HCT116 (cell line): ENCODE data around the gene ZNF552. TPM values are rescaled to one million over a fixed set of nuclear protein-coding genes. Genes with fewer than 3 reads are reported as not detected.
A peak's percentile ranks its signal among the peaks of the same experiment; 100 is the strongest.
"Not testable (repeated sequence)": the region's sequence is repeated elsewhere in the genome, so short reads cannot be mapped to it uniquely, and the experiment has no call there.

Experiments
- ATAC-seq: fragments of 200-7000 bp; cut with Tn5 transposase; 2 replicates; pipeline ENCODE4 v1.9.1; 2020; ENCODE audit warnings: mild to moderate bottlenecking, moderate library complexity
- Bru-seq: library from RNA; stranded (reverse); fragments of 400-500 nt; gene quantifications from one replicate; lab custom pipeline; 2021; lab: Mats Ljungman, UMichigan
- BruChase-seq, 2 experiments: library from RNA; stranded (reverse); fragments of 400-500 nt; gene quantifications; one replicate each; lab custom pipeline; 2021; lab: Mats Ljungman, UMichigan
- BruUV-seq: library from RNA; stranded (reverse); fragments of 400-500 nt; replicated peaks from 2 replicates; lab custom pipeline; 2021; lab: Mats Ljungman, UMichigan
- CTCF ChIA-PET: fragments of 300-600 bp; sonication (Branson Sonifier 250); formaldehyde crosslinking; loops from one replicate; lab custom pipeline; 2021; ENCODE audit warnings: antibody characterized with exemption; lab: Charles Lee
- POLR2A ChIA-PET: fragments of 300-600, 350-600 bp; sonication (Branson Sonifier 250); formaldehyde crosslinking; loops from one replicate; lab custom pipeline; 2021; ENCODE audit warnings: antibody characterized with exemption; lab: Charles Lee
- RAD21 ChIA-PET, 2 experiments: fragments of 300-600 bp; sonication (Branson Sonifier 250); formaldehyde crosslinking; loops; one replicate each; lab custom pipeline; 2023; ENCODE audit warnings: low total read pairs in 2 of 2; ENCODE audit not compliant: uncharacterized antibody in 2 of 2, unreplicated experiment in 2 of 2, low non-redundant PET in 1 of 2; lab: Charles Lee
- DNase-seq: peaks from one replicate; pipeline ENCODE4 v3.0.0-alpha.2; 2010; ENCODE audit warnings: low read depth, low spot score
- H2AFZ ChIP-seq: fragments of 200-600 bp; shearing (Covaris generic), sonication (generic); 2 replicates; pipeline ENCODE4 v1.6.1; 2017; ENCODE audit warnings: low read depth, mixed run types, mixed read lengths, antibody characterized with exemption, low read length; ENCODE audit not compliant: poor library complexity, severe bottlenecking
- H3K27ac ChIP-seq: 2 replicates; pipeline ENCODE4 v1.5.1; 2012; ENCODE audit warnings: low read depth, low read length
- H3K27me3 ChIP-seq: fragments of 200-600 bp; sonication (generic); 2 replicates; pipeline ENCODE4 v1.6.1; 2016; ENCODE audit warnings: mixed run types, low read length, mixed read lengths; ENCODE audit not compliant: insufficient read depth
- H3K36me3 ChIP-seq, 2 experiments: fragments of 200-500 bp in 1 of 2; fragments of 200-600 bp in 1 of 2; sonication (Bioruptor generic) in 1 of 2; sonication (generic) in 1 of 2; 2 replicates each; pipeline versions ENCODE4 v1.5.1 to v1.6.1; 2014 to 2016; ENCODE audit warnings: low read length in 2 of 2, inconsistent platforms in 1 of 2, mixed read lengths in 1 of 2, mixed run types in 1 of 2; ENCODE audit not compliant: insufficient read depth in 2 of 2, control insufficient read depth in 1 of 2
- H3K4me1 ChIP-seq, 2 experiments: fragments of 200-600 bp in 1 of 2; sonication (generic) in 1 of 2; 2 replicates each; pipeline versions ENCODE4 v1.5.1 to v1.6.1; 2012 to 2017; ENCODE audit warnings: low read length in 2 of 2, inconsistent platforms in 1 of 2, mild to moderate bottlenecking in 1 of 2, mixed read lengths in 1 of 2, mixed run types in 1 of 2, moderate library complexity in 1 of 2; ENCODE audit not compliant: insufficient read depth in 2 of 2, control insufficient read depth in 1 of 2
- H3K4me2 ChIP-seq: fragments of 200-600 bp; sonication (generic); 2 replicates; pipeline ENCODE4 v1.6.1; 2017; ENCODE audit warnings: mixed run types, low read length, mixed read lengths
- H3K4me3 ChIP-seq, 2 experiments: fragments of 200-600 bp in 1 of 2; sonication (generic) in 1 of 2; replicated peaks in 1 of 2; 2 replicates each; pipeline ENCODE4 v1.5.1; 2011 to 2016; ENCODE audit warnings: low read length in 2 of 2, control low read depth in 1 of 2, low read depth in 1 of 2, mild to moderate bottlenecking in 1 of 2, mixed read lengths in 1 of 2, mixed run types in 1 of 2
- H3K79me2 ChIP-seq: fragments of 200-600 bp; sonication (generic); 2 replicates; pipeline ENCODE4 v1.6.1; 2017; ENCODE audit warnings: mild to moderate bottlenecking, mixed run types, low read length, moderate library complexity, mixed read lengths; ENCODE audit not compliant: insufficient read depth
- H3K9ac ChIP-seq: fragments of 200-600 bp; sonication (generic); 2 replicates; pipeline ENCODE4 v1.6.1; 2016; ENCODE audit warnings: low read length, mixed read lengths
- H3K9me2 ChIP-seq: fragments of 200-600 bp; sonication (generic), shearing (Covaris generic); 2 replicates; pipeline ENCODE4 v1.6.1; 2017; ENCODE audit warnings: mixed run types, mild to moderate bottlenecking, moderate library complexity; ENCODE audit not compliant: insufficient read depth
- H3K9me3 ChIP-seq, 2 experiments: fragments of 200-500 bp in 1 of 2; fragments of 200-600 bp in 1 of 2; sonication (Bioruptor generic) in 1 of 2; sonication (generic) in 1 of 2; 2 replicates each; pipeline ENCODE4 v1.6.1; 2014 to 2017; ENCODE audit warnings: low read length in 2 of 2, mixed read lengths in 2 of 2, inconsistent platforms in 1 of 2, low read depth in 1 of 2, mild to moderate bottlenecking in 1 of 2, mixed run types in 1 of 2, moderate library complexity in 1 of 2; ENCODE audit not compliant: control insufficient read depth in 1 of 2, insufficient read depth in 1 of 2
- H4K20me1 ChIP-seq: fragments of 200-600 bp; sonication (generic), shearing (Covaris generic); 2 replicates; pipeline ENCODE4 v1.6.1; 2017; ENCODE audit warnings: mixed run types, mild to moderate bottlenecking, moderate library complexity; ENCODE audit not compliant: insufficient read depth
- CTCF ChIP-seq, 3 experiments: fragments of 200-600 bp in 1 of 3; sonication (generic) in 1 of 3; IDR thresholded peaks in 2 of 3; conservative IDR thresholded peaks in 1 of 3; 2 replicates each; pipeline ENCODE4 v1.5.1; 2012 to 2017; ENCODE audit warnings: low read depth in 2 of 3, low read length in 2 of 3, antibody characterized with exemption in 1 of 3, borderline replicate concordance in 1 of 3, control low read depth in 1 of 3, mild to moderate bottlenecking in 1 of 3, mixed read lengths in 1 of 3, mixed run types in 1 of 3, moderate library complexity in 1 of 3; ENCODE audit not compliant: insufficient read depth in 1 of 3
- EGR1 ChIP-seq: IDR thresholded peaks from 2 replicates; pipeline ENCODE4 v1.6.1; 2012; ENCODE audit warnings: low read depth
- ELF1 ChIP-seq: IDR thresholded peaks from 2 replicates; pipeline ENCODE4 v1.6.1; 2012; ENCODE audit warnings: low read depth, borderline replicate concordance
- FOSL1 ChIP-seq: IDR thresholded peaks from 2 replicates; pipeline ENCODE4 v1.6.1; 2012; ENCODE audit warnings: low read depth
- MAX ChIP-seq: IDR thresholded peaks from 2 replicates; pipeline ENCODE4 v1.6.1; 2012
- POLR2A ChIP-seq: IDR thresholded peaks from 2 replicates; pipeline ENCODE4 v1.7.0; 2011; ENCODE audit warnings: borderline replicate concordance; ENCODE audit not compliant: insufficient read depth, insufficient read length; ENCODE audit errors: extremely low read depth
- POLR2AphosphoS5 ChIP-seq: IDR thresholded peaks from 2 replicates; pipeline ENCODE4 v1.6.1; 2011; ENCODE audit warnings: mild to moderate bottlenecking, low read depth, low read length, moderate library complexity
- RAD21 ChIP-seq: IDR thresholded peaks from 2 replicates; pipeline ENCODE4 v1.6.1; 2012; ENCODE audit warnings: low read depth, mild to moderate bottlenecking
- SP1 ChIP-seq: IDR thresholded peaks from 2 replicates; pipeline ENCODE4 v1.6.1; 2012; ENCODE audit warnings: low read depth
- SRF ChIP-seq: IDR thresholded peaks from 2 replicates; pipeline ENCODE4 v1.6.1; 2012; ENCODE audit warnings: low read depth
- TCF7L2 ChIP-seq: IDR thresholded peaks from 2 replicates; pipeline ENCODE4 v1.7.0; 2011; ENCODE audit warnings: borderline replicate concordance, inconsistent platforms; ENCODE audit not compliant: insufficient read depth, insufficient read length; ENCODE audit errors: extremely low read depth
- YY1 ChIP-seq: IDR thresholded peaks from 2 replicates; pipeline ENCODE4 v1.6.1; 2011; ENCODE audit warnings: low read length, low read depth, moderate library complexity, mild to moderate bottlenecking; ENCODE audit not compliant: insufficient replicate concordance; ENCODE audit errors: extremely low read depth
- ZFX ChIP-seq: fragments of 450-650 bp; IDR thresholded peaks from 2 replicates; pipeline ENCODE4 v1.6.1; 2017
- intact Hi-C: fragments of 100-400 bp; cut with micrococcal nuclease; formaldehyde crosslinking; loops from 2 replicates; pipeline ENCODE4 v1.10.0; 2022
- long read RNA-seq: library from polyadenylated mRNA; unstranded; transcript quantifications from one replicate; pipeline ENCODE4 v2.0.0, GENCODE V29; 2021; ENCODE audit not compliant: unreplicated experiment
- polyA plus RNA-seq: library from polyadenylated mRNA; unstranded; fragments of >200 nt; gene quantifications from 2 replicates; pipeline ENCODE4 v1.2.1, GENCODE V29; 2012; ENCODE audit warnings: missing spikeins
- total RNA-seq: library from RNA; stranded (reverse); gene quantifications from one replicate; pipeline ENCODE4 v1.2.1, GENCODE V29; 2021; ENCODE audit not compliant: unreplicated experiment

ZNF552 gene
- total RNA-seq, result 7.1 TPM
- 3.5 and 4.0 TPM in 2 replicates for polyA plus RNA-seq
- percentile 67 among the genes with signal in this experiment for Bru-seq, nascent RNA
- BruChase-seq, experiment 1, labeled RNA remaining after a 6-hour chase, result percentile 61 among the genes with signal in this experiment
- BruChase-seq, experiment 2, labeled RNA remaining after a 2-hour chase, result percentile 81 among the genes with signal in this experiment
- long read RNA-seq, partial matches to known transcripts, result 0 of 7 reads
- long read RNA-seq, other reads (novel, unspliced or antisense), result 2 of 7 reads

- intact Hi-C loops, result loop anchor here (5.0 kb wide), 1 partner anchor 132 kb away; the partner anchor contains the start of gene ZNF551
- peaks cover 0 to 18% of the 10 kb centered on the region in 2 experiments; a peak in 2 of 4 replicates for H3K4me1 ChIP-seq
- no peaks in the 10 kb centered on the region for H4K20me1 ChIP-seq
- no peaks in the 10 kb centered on the region for H3K9me3 ChIP-seq
- no peak within 1 kb of the TSS for H2AFZ ChIP-seq
- POLR2A ChIA-PET, result interaction anchor here (0.7 to 1.5 kb wide), 4 partner anchors 12 to 133 kb away, joined by 3 to 5 read pairs (median 3); partner anchors contain the start of genes ZNF551, ZNF586 and ZNF776
- CTCF ChIA-PET, result interaction anchor here (0.7 kb wide), 1 partner anchor 133 kb away, joined by 3 read pairs; the partner anchor contains the start of gene ZNF551
- H3K36me3 ChIP-seq, result peaks cover 0 to 9% of the 10 kb centered on the region in 2 experiments; a peak in 3 of 4 replicates
- peak; percentile 91 for DNase-seq
- peak; percentile 89 for ATAC-seq
- TF ChIP-seq POLR2A, result peak; percentile 92
- TF ChIP-seq SRF, result no peak
- peak; percentile 97 for TF ChIP-seq POLR2AphosphoS5
- peak; percentile 71 for TF ChIP-seq ELF1
- no peak for TF ChIP-seq RAD21
- no peak for TF ChIP-seq ZFX
- TF ChIP-seq FOSL1, result no peak
- no peak for TF ChIP-seq EGR1
- 0 out of 6 replicates have a peak, but pooled peaks of 2 of the 3 experiments have one; percentile 6 to 9 for TF ChIP-seq CTCF (IDR thresholded peaks at IDR 0.05 in 2 of 3, conservative IDR thresholded peaks at IDR 0.05 in 1 of 3; ENCODE audit: borderline replicate concordance in 1 of 3, insufficient read depth in 1 of 3, low read depth in 2 of 3, low read length in 2 of 3)
- peak; percentile 37 for TF ChIP-seq YY1
- TF ChIP-seq MAX, result 0 out of 2 replicates have a peak, but pooled peaks have one; percentile 24
- peak; percentile 13 for TF ChIP-seq TCF7L2
- TF ChIP-seq SP1, result peak; percentile 91
- H3K4me2 ChIP-seq, result peak within 1 kb of the TSS; percentile 81
- H3K79me2 ChIP-seq, result peaks cover 30% of the 10 kb centered on the region
- RAD21 ChIA-PET, result no interaction called here
- H3K9me2 ChIP-seq, result no peaks in the 10 kb centered on the region
- H3K27ac ChIP-seq, result peak within 1 kb of the TSS; percentile 58
- H3K9ac ChIP-seq, result peak within 1 kb of the TSS; percentile 93
- no peaks in the 10 kb centered on the region for H3K27me3 ChIP-seq
- peak within 1 kb of the TSS; percentile 97 for H3K4me3 ChIP-seq
- TSS peak; percentile 65 for BruUV-seq
Observed at GRCh38 chr19:57814505-57815246, at the start of gene ZNF552. Gene ZNF552 (minus strand): TSS chr19:57814913. CDS start chr19:57814743, 170 bp downstream.

GRCh38 chr19:57862351-57862750 is 47.6 kb upstream of the ZNF552 start:
- Histone ChIP-seq H3K79me2 (peaks cover 14% of the 10 kb centered on the region), H3K36me3 (peaks cover 47 to 72% of the 10 kb centered on the region in 2 experiments)
- H2AFZ ChIP-seq, H4K20me1 ChIP-seq, H3K27me3 ChIP-seq, BruUV-seq, H3K27ac ChIP-seq, ATAC-seq, CTCF ChIA-PET, H3K9ac ChIP-seq, H3K9me3 ChIP-seq, DNase-seq, intact Hi-C loops, RAD21 ChIA-PET, H3K4me2 ChIP-seq, H3K4me3 ChIP-seq, H3K9me2 ChIP-seq, H3K4me1 ChIP-seq: not testable (repeated sequence)
- POLR2A ChIA-PET, result interaction anchor here (0.6 kb wide), 1 partner anchor 498 kb away, joined by 7 read pairs; no protein-coding TSS in a partner anchor
